ENCODE measurements around the gene APLNR. TPM values are rescaled to one million over a fixed set of nuclear protein-coding genes. Genes with fewer than 3 reads are reported as not detected.

The APLNR gene
- total RNA-seq, 1 experiment from 2014 or later, result 0.39 TPM

- no peak overlapping the region for H2AK5ac ChIP-seq (ENCODE audit: insufficient read length, low read length)
- H3K14ac ChIP-seq (ENCODE audit: insufficient read depth, low read length), result no peak overlapping the region
- no peak overlapping the region for H4K8ac ChIP-seq (replicated peaks; ENCODE audit: insufficient read length, low read depth, low read length)
- no peak overlapping the region for H3K56ac ChIP-seq (ENCODE audit: insufficient read length, low read depth, low read length)
- no peak overlapping the region for H3K4ac ChIP-seq (ENCODE audit: low read depth, low read length)
- no CpG with 5 or more reads among the region's 3 CpGs for WGBS (ENCODE audit: extremely low coverage, insufficient read length, low lambda C conversion rate)
- H2BK5ac ChIP-seq (ENCODE audit: insufficient read length, low read length), result no peak overlapping the region
- Mint-ChIP-seq H3K4me1 (peaks cover 25 to 28% of the 10 kb centered on the region in 2 experiments), H3K36me3 (ENCODE audit: insufficient read depth in 1 of 3, low read depth in 3 of 3) (peaks cover 0 to 3% (median 0%) of the 10 kb centered on the region in 3 experiments; a peak in 3 of 7 replicates), H3K27me3 (ENCODE audit: low read depth) (peaks cover 15% of the 10 kb centered on the region), H3K9me3 (peaks cover 0 to 10% of the 10 kb centered on the region in 2 experiments; a peak in 4 of 5 replicates), H3K27ac (no peak overlapping the region), H3K4me3 (no peak overlapping the region)
- H3K23ac ChIP-seq (ENCODE audit: insufficient read length, low read depth, low read length), result no peak overlapping the region
- peaks cover 9% of the 10 kb centered on the region for H3K9me3 ChIP-seq (ENCODE audit: control insufficient read depth, low read depth, low read length)
- no peak overlapping the region for H3K9ac ChIP-seq (ENCODE audit: extremely low read depth, insufficient read length, low read length)
- H3K79me1 ChIP-seq (ENCODE audit: insufficient read depth, low read depth, low read length, poor library complexity, severe bottlenecking), result no peaks in the 10 kb centered on the region
- TF ChIP-seq CTCF (conservative IDR thresholded peaks at IDR 0.05), result no peak
- H2BK12ac ChIP-seq (ENCODE audit: insufficient read length, low read depth, low read length), result no peak overlapping the region
- no peak overlapping the region for H2BK15ac ChIP-seq (ENCODE audit: low read depth, low read length)
- H2BK20ac ChIP-seq (ENCODE audit: low read depth, low read length, poor library complexity, severe bottlenecking), result no peak overlapping the region
- H3K4me1 ChIP-seq (ENCODE audit: insufficient read depth, low read length), result no peaks in the 10 kb centered on the region; the same call in 1 of the 2 replicates
- no peak overlapping the region for H3K27ac ChIP-seq (ENCODE audit: insufficient read length, low read depth, low read length)
- H2AFZ ChIP-seq (ENCODE audit: low read length), result no peak overlapping the region
- H3K79me2 ChIP-seq (ENCODE audit: insufficient read depth, low read length), result no peaks in the 10 kb centered on the region
- no peak overlapping the region for H4K91ac ChIP-seq (ENCODE audit: insufficient read length, low read depth, low read length)
- H3K23me2 ChIP-seq (ENCODE audit: insufficient read length, low read depth, low read length, poor library complexity, severe bottlenecking), result no peaks in the 10 kb centered on the region
- no peaks in the 10 kb centered on the region for H3K27me3 ChIP-seq (ENCODE audit: insufficient read depth, low read length)
- H2BK120ac ChIP-seq (ENCODE audit: low read depth, low read length, poor library complexity, severe bottlenecking), result no peak overlapping the region
- no peak for DNase-seq
- H3T11ph ChIP-seq (ENCODE audit: low read length), result no peak overlapping the region
- no peaks in the 10 kb centered on the region for H4K20me1 ChIP-seq (ENCODE audit: control insufficient read depth, insufficient read depth, insufficient read length)
- H3K18ac ChIP-seq (ENCODE audit: insufficient read length, low read depth, low read length), result no peak overlapping the region
- H4K5ac ChIP-seq (ENCODE audit: insufficient read length, low read depth, low read length), result no peak overlapping the region
- H3K4me2 ChIP-seq (ENCODE audit: insufficient read depth, insufficient read length, low read length), result no peak overlapping the region
These were observed 39.3 kb upstream of the APLNR start for GRCh38 chr11:57276169-57276970.
